Thoracic aorta (tissue), 2 donors: ENCODE measurements around the gene IGF2R. TPM values are rescaled to one million over a fixed set of nuclear protein-coding genes. Genes with fewer than 3 reads are reported as not detected.

Experiments
- ATAC-seq: fragments of 150-250 bp; one replicate; pipeline ENCODE4 v1.8.0; 2017; ENCODE audit warnings: low read depth; ENCODE audit not compliant: insufficient number of reproducible peaks, low FRiP score
- DNase-seq: peaks from one replicate; pipeline ENCODE4 v3.0.0-alpha.2; 2020; ENCODE audit warnings: low spot score
- H3K27ac ChIP-seq, 2 donors: fragments of 200-600 bp; sonication (generic); 1 replicate in 1 of 2; 2 replicates in 1 of 2; pipeline ENCODE4 v1.5.1; 2016; ENCODE audit warnings: mild to moderate bottlenecking in 2 of 2, moderate library complexity in 2 of 2
- H3K27me3 ChIP-seq: fragments of 200-600 bp; sonication (generic); replicated peaks from 2 replicates; pipeline ENCODE4 v1.6.0; 2016; ENCODE audit warnings: mild to moderate bottlenecking; ENCODE audit not compliant: insufficient read depth
- H3K36me3 ChIP-seq: fragments of 200-600 bp; sonication (generic); one replicate; pipeline ENCODE4 v1.5.1; 2016
- H3K4me1 ChIP-seq, 2 donors: fragments of 200-600 bp; sonication (generic); 1 replicate in 1 of 2; 2 replicates in 1 of 2; pipeline versions ENCODE4 v1.5.1 to v1.6.0; 2016; ENCODE audit warnings: low read depth in 2 of 2, mild to moderate bottlenecking in 1 of 2; ENCODE audit not compliant: control insufficient read depth in 1 of 2
- H3K4me3 ChIP-seq: fragments of 200-600 bp; sonication (generic); 2 replicates; pipeline ENCODE4 v1.5.1; 2016; ENCODE audit warnings: mild to moderate bottlenecking
- H3K9me3 ChIP-seq: fragments of 200-600 bp; sonication (generic); 2 replicates; pipeline ENCODE4 v1.5.1; 2016
- total RNA-seq, 2 donors: library from RNA; depleted of rRNA; stranded (reverse); fragments of >200 nt; gene quantifications; one replicate each; pipeline versions ENCODE4 v1.1.0 to v1.2.3, GENCODE V29; 2016
- TF ChIP-seq, protein P1 (sequence below): fragments of 200-600 bp; sonication (generic); IDR thresholded peaks from one replicate; pipeline ENCODE4 v1.5.1; 2019; ENCODE audit warnings: antibody characterized with exemption

The IGF2R gene
- total RNA-seq, 2 donors from 2014 or later: 82.2 to 88.4 TPM

DNA sequence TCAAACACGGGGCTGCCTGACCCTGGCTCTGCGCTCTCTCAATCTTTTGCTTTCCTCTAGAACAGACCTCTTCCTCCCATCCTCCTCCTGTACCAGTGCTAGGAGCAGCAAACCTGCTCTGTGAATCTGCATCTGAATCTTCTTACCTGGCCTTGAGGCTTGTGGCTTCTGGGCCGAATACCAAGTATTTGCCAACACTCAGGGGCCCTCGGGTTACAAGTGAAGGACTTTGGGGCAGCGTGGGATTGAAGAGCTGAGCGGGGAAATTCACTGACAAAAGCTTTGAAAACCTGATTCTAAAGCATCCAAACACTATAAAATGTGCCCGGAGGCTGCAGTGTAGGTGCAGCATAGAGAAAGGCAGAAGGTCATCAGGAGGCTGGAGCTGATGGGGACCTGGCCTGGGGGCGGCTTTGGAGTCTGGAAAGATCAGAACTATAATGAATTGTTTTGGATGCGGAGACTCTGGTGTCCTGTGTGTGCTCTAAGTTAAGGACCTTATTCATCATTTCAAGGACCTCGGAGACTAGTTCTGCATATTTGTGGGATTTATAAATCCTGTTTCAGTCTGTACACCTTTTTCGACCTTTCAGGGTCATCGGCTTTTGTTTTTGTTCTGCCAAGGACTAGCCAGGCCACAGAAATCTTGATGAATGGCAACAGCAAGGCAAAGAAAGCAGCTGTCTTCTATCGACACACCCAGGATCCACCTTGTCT lies 16.4 kb upstream of the IGF2R start:
- TF ChIP-seq, protein P1, sequence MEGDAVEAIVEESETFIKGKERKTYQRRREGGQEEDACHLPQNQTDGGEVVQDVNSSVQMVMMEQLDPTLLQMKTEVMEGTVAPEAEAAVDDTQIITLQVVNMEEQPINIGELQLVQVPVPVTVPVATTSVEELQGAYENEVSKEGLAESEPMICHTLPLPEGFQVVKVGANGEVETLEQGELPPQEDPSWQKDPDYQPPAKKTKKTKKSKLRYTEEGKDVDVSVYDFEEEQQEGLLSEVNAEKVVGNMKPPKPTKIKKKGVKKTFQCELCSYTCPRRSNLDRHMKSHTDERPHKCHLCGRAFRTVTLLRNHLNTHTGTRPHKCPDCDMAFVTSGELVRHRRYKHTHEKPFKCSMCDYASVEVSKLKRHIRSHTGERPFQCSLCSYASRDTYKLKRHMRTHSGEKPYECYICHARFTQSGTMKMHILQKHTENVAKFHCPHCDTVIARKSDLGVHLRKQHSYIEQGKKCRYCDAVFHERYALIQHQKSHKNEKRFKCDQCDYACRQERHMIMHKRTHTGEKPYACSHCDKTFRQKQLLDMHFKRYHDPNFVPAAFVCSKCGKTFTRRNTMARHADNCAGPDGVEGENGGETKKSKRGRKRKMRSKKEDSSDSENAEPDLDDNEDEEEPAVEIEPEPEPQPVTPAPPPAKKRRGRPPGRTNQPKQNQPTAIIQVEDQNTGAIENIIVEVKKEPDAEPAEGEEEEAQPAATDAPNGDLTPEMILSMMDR: no peak
- no peaks in the 10 kb centered on the region for H3K36me3 ChIP-seq
- ATAC-seq (no peak), DNase-seq (no peak)
- H3K27ac ChIP-seq: no peak overlapping the region
- no peaks in the 10 kb centered on the region for H3K4me1 ChIP-seq
- H3K27me3 ChIP-seq: no peaks in the 10 kb centered on the region
- H3K9me3 ChIP-seq: no peaks in the 10 kb centered on the region
- no peak overlapping the region for H3K4me3 ChIP-seq

DNA sequence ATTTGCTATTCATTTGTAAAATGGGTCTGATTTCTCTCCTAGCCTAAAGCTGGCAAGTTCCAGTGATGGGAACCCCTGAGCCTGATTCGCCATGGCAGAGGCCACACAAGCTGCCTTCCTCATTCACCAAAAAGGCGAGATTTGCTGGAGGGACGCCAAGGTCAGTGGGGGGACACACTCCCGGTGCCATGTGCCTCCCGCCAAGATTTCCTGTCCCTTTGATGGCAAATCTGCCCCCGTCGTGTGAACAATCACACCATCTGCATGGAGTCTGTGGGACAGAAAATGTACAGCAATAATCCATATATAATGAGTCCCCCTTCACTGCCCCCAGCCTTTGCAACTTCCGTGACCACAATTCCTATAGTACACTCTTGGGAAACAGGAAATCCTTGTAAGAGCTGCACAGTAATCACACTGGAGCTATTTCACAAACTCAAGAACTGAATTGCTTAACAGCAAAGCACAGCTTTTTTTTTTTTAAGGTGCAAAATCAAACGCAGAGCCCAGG lies 15.7 kb upstream of the IGF2R start:
- no peak for DNase-seq
- Histone ChIP-seq H3K9me3 (no peaks in the 10 kb centered on the region), H3K36me3 (no peaks in the 10 kb centered on the region), H3K27ac (no peak overlapping the region), H3K4me3 (peak overlapping the region; percentile 33), H3K4me1 (no peaks in the 10 kb centered on the region), H3K27me3 (no peaks in the 10 kb centered on the region)
- ATAC-seq: no peak
- TF ChIP-seq, protein P1: no peak

DNA sequence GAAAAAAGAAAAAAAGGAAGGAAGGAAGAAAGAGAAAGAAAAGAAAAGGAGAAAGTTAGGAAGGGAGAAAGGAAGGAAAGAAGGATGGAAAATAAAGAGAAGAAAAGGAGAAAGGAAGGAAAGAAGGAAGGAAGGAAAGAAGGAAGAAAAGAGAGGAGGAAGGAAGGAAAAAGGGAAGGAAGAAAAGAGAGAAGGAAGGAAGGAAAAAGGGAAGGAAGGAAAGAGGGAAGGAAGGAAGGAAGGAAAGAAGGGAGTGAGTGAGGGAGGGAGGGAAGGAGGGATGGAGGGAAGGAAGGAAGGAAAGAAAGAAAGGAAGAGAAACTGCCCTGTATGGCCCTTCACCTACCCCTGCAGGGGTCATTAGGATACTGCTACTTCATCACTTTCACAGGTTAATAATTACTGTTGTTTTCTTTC lies 12.9 kb upstream of the IGF2R start:
- Histone ChIP-seq H3K36me3 (no peaks in the 10 kb centered on the region), H3K4me3 (no peak overlapping the region), H3K4me1 (peaks cover 4 to 12% of the 10 kb centered on the region in 2 donors), H3K27ac (no peak overlapping the region), H3K27me3 (no peaks in the 10 kb centered on the region), H3K9me3 (no peaks in the 10 kb centered on the region)
- ATAC-seq (no peak), DNase-seq (no peak)
- TF ChIP-seq, protein P1: no peak

DNA sequence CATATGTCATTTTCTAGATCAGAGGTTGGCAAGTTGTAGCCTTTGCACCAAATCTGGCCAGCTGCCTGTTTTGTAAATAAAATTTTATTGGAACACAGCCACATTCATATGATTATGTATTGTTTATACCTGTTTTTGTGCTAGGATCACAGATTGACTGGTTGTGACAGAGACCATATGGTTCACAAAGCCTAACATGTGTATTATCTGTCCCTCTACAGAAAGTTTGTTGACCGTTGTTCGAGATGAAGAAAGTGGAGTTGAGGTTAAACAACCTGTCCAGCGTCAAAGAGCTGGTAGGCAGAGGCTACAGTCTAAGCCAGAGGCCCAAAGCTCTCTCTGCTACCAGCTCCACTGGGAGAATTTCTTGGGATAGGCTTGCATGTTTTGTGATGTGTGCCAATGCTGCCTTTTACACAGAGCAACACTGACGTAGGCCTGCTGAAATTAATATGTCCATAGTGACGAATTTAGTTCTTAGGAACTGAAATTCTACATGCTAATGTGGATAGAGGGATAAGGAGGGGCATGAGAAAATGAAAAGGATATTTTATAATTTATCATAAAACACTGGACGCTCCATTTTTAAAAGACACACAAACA lies 11.7 kb upstream of the IGF2R start:
- peaks cover 4 to 12% of the 10 kb centered on the region in 2 donors for H3K4me1 ChIP-seq
- no peak overlapping the region for H3K4me3 ChIP-seq
- H3K9me3 ChIP-seq: no peaks in the 10 kb centered on the region
- ATAC-seq (no peak), DNase-seq (no peak)
- H3K27ac ChIP-seq: no peak overlapping the region
- TF ChIP-seq, protein P1: no peak
- no peaks in the 10 kb centered on the region for H3K36me3 ChIP-seq
- H3K27me3 ChIP-seq: no peaks in the 10 kb centered on the region

DNA sequence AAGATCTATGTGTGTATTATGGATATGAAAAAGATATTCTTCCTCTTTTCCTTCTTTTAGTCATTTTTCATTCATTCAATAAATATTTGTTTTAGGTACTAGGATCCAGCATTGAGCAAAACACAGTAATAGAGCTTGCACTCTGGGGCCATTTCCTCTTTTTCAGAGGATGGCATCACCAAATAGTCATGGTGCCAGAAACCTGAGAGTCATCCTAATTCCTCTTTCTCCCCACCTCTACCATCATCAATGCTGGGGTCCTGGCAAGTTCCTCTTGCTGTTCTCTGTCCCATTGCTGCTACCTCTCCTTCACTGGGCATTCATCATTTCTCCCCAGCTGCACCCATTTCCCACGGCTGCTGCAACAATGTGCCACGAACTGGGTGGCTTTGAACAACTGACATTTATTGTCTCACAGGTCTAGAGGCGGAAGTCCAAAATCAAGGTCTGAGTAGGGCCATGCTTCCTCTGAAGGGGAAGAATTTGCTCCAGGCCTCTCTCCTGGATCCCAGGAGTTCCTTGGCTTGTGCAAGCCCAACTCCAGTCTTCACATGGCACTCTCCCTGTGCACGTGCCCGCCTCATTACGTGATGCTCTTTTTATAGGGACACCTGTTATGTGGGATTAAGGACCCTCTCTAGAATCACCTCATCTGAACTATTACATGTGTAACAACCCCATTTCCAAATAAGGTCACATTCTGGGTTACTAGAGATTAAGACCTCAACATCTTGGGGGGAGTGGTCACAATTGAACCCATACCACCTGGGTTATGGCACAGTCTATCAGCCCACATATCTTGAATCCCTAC lies 9.5 kb upstream of the IGF2R start:
- DNase-seq (no peak), ATAC-seq (no peak)
- H3K27me3 ChIP-seq: no peaks in the 10 kb centered on the region
- TF ChIP-seq, protein P1: no peak
- no peaks in the 10 kb centered on the region for H3K9me3 ChIP-seq
- H3K4me1 ChIP-seq: peaks cover 4 to 12% of the 10 kb centered on the region in 2 donors
- H3K4me3 ChIP-seq: no peak overlapping the region
- H3K27ac ChIP-seq: peak overlapping the region; percentile 13 to 51
- H3K36me3 ChIP-seq: no peaks in the 10 kb centered on the region
